Skin of body (tissue), 2 donors: Measurements from ENCODE around the gene RPE65. TPM values are rescaled to one million over a fixed set of nuclear protein-coding genes. Genes with fewer than 3 reads are reported as not detected.
"Not testable (repeated sequence)": the region's sequence is repeated elsewhere in the genome, so short reads cannot be mapped to it uniquely, and the experiment has no call there.

ENCODE experiments used
- DNase-seq: peaks from one replicate; lab custom pipeline; 2025; lab: John Stamatoyannopoulos, UW
- total RNA-seq: library from RNA; depleted of rRNA; stranded (reverse); fragments of >200 nt; gene quantifications from one replicate; pipeline ENCODE4 v1.2.3, GENCODE V29; 2014

Gene RPE65
- total RNA-seq = 0.10 TPM

GRCh38 chr1:68449901-68450300, at the start of gene RPE65:
TSS of gene RPE65 (minus strand) at chr1:68449954. CDS start at chr1:68449905, 49 bp downstream.
- no peak for DNase-seq

DNA sequence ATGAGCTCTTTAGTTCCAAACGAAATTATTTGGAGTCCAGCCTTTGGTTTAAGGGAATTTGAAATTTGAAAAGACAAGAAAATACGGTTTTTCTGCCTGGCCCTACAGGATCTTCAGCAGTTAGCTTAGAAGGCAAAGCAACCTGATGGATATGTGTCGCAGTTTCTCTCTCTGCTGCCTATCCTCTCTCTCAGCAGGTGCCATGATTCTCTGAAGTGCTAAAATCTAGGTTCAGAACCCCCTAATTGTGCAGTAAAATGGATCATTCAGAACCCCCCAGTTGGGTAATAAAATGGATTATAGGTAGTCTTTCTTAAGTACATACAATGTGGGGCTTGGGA, 47.6 kb upstream of the RPE65 start:
- DNase-seq = no peak

DNA sequence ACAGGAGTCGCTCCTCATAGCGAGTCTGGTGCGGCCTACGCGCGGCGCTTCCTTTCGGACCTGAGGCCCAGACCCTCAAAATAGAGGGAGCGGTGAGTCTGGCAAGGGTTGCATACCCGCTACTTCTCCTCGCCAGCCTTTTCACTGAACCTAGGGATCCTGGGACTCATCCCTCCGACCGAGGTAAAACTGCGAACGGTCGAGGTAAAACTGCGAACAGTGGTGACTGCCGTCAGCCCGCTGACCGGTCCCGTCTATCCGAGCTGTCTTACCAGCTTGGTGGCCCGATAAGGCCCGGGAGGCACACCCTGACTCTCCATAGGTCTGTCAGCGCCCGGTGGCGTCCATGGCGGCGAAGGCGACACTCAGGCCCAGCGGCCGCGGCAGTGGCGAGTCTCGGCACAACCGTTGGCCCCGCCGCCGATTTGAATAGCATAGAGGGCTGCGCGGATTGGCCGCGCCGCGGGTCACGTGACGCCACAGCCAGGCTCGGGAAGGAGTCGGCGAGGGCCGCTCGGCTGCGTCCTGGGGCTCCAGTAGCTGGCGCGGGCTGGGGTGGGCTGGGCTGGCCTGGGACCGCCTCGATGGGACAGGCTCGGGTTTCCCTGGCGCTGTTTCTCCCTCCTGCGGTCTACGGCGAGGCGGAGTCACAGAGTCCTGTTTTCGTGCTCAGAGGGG, 47.1 kb upstream of the RPE65 start, which contains the start of gene DEPDC1:
TSS of gene DEPDC1 (minus strand) at position 403 of the 678 bp plus-strand sequence. CDS start at position 320, 83 bp downstream.
- peak; percentile 90 for DNase-seq

GRCh38 chr1:68495968-68496679, 46.4 kb upstream of the RPE65 start:
- no peak for DNase-seq

DNA sequence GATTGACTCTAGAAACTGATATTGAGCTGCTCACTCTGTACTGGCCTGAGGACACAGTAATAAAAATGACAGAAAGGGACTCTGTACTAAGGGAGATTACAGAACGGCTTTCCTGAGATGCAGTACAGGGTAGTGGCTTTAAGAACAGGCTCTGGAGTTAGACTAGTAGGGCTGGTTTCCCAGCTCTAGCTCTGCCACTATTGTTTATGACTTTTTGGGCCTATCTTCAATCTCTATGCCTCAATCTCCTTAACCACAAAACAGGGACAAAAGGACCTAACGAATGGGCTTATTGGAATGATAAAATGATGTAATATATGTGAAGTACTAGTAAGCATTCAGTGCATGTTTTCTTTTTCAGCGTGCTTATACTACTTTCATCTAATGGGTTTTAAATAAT, 45.8 kb upstream of the RPE65 start:
- DNase-seq = no peak

GRCh38 chr1:68493193-68493592, 43.4 kb upstream of the RPE65 start:
- DNase-seq = no peak

DNA sequence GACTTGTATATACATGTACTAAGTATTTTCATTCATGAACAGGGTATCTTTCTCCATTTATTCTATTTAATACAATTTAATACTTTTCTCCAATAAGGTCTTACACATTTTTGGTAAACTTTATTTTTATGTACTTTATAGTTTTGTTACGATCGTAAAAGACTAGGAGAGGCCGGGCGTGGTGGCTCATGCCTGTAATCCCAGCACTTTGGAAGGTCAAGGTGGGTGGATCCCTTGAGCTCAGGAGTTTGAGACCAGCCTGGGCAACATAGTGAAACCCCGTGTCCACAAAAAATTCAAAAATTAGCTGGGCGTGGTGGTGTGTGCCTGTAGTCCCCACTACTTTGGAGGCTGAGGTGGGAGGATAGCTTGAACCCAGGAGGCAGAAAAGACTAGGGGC, 42.5 kb upstream of the RPE65 start:
- DNase-seq = not testable (repeated sequence)

- no peak for DNase-seq
Measured at GRCh38 chr1:68490046-68490651, 40.4 kb upstream of the RPE65 start.

DNA sequence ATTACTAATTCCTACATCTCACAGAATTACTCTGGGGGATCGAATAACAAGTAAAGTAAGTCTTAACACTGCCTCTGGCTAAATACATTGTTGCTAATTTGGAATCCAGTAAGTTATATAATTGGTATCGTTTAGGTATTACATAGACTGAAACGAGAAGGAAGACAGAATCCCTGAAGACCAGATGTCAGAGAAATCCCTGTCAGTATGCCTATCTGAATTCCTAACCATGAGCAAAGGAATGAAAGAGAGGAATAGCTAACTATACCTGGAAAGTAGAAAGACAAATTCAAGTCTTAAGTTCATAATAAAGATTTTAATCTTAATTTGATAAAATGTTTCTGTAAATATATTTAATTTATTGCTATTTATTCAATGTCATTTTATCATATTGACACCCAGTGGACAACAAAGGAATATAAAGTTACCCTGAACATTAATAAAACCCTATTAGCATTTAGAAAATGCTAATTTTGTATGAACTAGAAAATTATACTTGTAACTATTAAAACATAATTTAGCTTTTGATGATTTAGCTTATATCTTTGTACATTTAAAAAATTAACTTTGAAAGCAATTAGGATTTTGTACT, 35.8 kb upstream of the RPE65 start:
- DNase-seq = no peak

DNA sequence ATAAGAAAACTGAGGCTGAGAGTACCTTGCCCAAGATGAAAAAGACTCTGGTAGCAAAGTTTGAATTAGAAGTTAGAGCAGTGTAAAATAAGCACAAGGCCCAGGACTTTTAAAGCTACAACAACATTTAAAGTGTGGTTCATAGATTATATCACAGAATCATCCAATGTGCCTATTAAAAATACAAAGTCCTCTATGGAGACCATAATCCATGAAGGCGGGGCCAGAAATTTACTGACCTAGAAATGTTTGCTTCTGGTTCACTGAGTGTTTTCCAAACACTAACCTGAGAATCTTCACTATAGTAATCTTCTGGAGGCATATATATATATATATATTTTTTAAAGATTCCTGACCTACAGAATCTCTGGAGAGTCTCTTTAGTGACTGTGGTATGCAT, 34.9 kb upstream of the RPE65 start:
- DNase-seq = no peak

GRCh38 chr1:68481041-68481440, 31.3 kb upstream of the RPE65 start:
- no peak for DNase-seq

DNA sequence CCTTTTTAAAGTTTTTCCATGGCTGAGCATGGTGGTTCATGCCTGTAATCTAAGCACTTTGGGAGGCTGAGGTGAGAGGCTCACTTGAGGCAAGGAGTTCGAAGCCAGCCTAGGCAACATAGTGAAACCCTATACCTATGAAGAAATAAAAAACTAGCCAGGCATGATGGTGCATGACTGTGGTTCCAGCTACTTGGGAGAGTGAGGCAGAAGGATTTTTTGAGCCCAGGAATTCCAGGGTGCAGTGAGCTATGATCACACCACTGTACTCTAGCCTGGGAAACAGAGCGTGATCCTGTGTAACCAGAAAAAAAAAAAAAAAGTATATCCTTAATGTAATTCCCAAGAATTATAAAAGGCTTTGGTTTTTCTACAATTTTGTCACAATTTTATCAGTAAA, 29.7 kb upstream of the RPE65 start:
- DNase-seq = no peak

- no peak for DNase-seq
Measured at GRCh38 chr1:68478662-68479061, 28.9 kb upstream of the RPE65 start.

DNA sequence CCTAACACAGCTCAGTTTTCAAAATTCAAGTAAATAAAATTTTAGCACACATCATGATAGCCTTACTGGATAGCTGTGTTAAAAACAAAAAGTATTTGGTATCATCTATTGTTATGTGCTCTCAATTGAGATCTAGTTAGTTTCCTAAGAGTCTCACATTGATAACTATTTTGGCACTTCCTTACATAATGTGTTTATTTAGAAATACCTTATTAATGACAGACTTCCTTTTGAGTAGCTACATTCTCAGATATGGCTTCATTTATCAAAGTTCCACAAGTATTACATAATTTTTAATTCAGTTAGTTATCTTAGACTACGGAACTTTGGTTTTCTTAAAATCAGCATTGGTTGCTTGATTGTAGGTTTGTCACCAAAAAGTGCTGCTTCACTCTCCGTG, 26.9 kb upstream of the RPE65 start:
- not testable (repeated sequence) for DNase-seq

- no peak for DNase-seq
Measured at GRCh38 chr1:68473060-68473459, 23.3 kb upstream of the RPE65 start.

- no peak for DNase-seq
Measured at GRCh38 chr1:68470388-68470970, 20.7 kb upstream of the RPE65 start.

DNA sequence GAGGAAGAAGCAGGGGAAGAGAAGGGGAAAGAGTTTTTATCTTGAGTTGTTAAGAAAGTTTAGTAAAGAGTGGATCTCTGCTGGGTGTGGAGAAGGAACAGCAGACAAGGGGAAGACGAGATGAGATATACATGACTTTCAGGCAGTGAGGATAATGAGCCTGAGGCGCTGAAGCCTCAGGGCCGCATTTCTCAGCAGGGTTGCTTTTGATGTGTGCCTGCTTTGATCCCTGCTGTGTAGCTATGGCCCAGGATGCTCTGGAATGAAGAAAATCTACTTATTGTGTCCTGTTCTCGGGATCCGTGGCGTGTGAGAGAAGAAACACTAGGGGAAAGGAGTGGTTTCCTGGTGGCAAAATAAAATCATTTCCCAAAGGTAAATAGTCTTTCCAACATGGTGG, 15.1 kb upstream of the RPE65 start:
- DNase-seq = no peak

- DNase-seq = no peak
Measured at GRCh38 chr1:68460935-68461334, 11.2 kb upstream of the RPE65 start.

- no peak for DNase-seq
Measured at GRCh38 chr1:68459796-68460195, 10.0 kb upstream of the RPE65 start.

DNA sequence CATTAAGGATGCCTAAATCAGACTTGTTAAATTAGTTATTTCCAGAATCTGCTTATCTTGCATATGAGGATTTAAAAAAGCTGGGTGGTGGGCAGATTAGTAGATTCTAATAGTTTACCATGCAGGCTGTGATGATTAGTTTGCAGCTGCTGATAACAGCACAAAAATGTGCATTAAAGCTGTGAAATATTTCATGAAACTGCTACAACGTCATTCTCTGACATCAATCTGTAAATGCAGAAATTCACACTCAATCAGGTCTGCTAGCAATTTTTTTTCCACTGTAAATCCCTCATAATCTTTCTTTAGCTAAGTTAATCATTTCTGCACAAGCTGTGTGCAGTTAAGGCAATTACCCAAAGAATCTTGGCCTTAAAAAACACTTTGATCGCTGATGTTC, 9.3 kb upstream of the RPE65 start:
- no peak for DNase-seq

DNA sequence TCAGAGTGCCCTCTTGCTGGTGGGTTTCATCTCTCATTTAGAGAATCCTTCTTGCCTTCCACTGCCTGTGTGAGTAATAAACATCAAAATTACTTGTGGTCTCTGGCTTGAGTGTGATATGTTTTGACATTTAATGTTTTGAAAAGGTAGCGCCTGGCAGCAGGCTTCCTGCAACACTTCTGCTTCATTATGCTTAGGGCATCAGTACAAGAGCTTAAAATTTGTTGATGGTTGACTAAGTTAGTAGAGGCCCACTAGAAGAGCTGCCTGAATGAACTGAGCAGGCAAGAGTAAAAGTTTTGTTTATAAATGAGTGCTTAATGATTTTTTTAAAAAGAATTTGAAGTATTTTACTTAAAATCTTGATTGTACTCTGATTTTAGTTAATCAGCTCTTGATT, 6.4 kb upstream of the RPE65 start:
- DNase-seq = no peak

GRCh38 chr1:68454534-68454933, 4.8 kb upstream of the RPE65 start:
- DNase-seq = no peak
